Activated T-cell treated with anti-CD3 and anti-CD28 coated beads, Interleukin-2, amount 50 U/mL, for 72 hours (primary cell): ENCODE data around the gene XXYLT1. TPM values are rescaled to one million over a fixed set of nuclear protein-coding genes. Genes with fewer than 3 reads are reported as not detected.

ENCODE experiments used
- ATAC-seq, 2 donors: fragments of 150-1000 bp; cut with Tn5 transposase; replicated peaks in 1 of 2; 2 replicates each; pipeline ENCODE4 v1.10.0; 2021; ENCODE audit warnings: moderate library complexity in 2 of 2, mild to moderate bottlenecking in 1 of 2
- DNase-seq, 2 donors: peaks; one replicate each; pipeline ENCODE4 v3.0.0; 2021 to 2022; ENCODE audit warnings: mixed read lengths in 1 of 2
- H3K27ac Mint-ChIP-seq: one replicate; pipeline ENCODE4 v1.8.0; 2022; ENCODE audit warnings: mild to moderate bottlenecking, moderate library complexity, mixed read lengths
- H3K27me3 Mint-ChIP-seq: one replicate; pipeline ENCODE4 v1.8.0; 2022; ENCODE audit warnings: low read depth, mixed read lengths
- H3K36me3 Mint-ChIP-seq, 2 donors: one replicate each; pipeline ENCODE4 v1.8.0; 2022; ENCODE audit warnings: mixed read lengths in 2 of 2, mild to moderate bottlenecking in 1 of 2; ENCODE audit not compliant: insufficient read depth in 2 of 2
- H3K4me1 Mint-ChIP-seq: one replicate; pipeline ENCODE4 v1.8.0; 2022; ENCODE audit warnings: low read depth, mixed read lengths
- H3K4me3 Mint-ChIP-seq, 2 donors: one replicate each; pipeline ENCODE4 v1.8.0; 2022; ENCODE audit warnings: mild to moderate bottlenecking in 2 of 2, mixed read lengths in 2 of 2, moderate library complexity in 2 of 2
- H3K9me3 Mint-ChIP-seq, 2 donors: one replicate each; pipeline ENCODE4 v1.8.0; 2022; ENCODE audit warnings: mixed read lengths in 2 of 2
- total RNA-seq, 2 donors: library from RNA; stranded (reverse); gene quantifications; one replicate each; pipeline ENCODE4 v1.2.3, GENCODE V29; 2022

Gene XXYLT1
- total RNA-seq, 2 donors from 2014 or later = 6.2 to 6.6 TPM

DNA sequence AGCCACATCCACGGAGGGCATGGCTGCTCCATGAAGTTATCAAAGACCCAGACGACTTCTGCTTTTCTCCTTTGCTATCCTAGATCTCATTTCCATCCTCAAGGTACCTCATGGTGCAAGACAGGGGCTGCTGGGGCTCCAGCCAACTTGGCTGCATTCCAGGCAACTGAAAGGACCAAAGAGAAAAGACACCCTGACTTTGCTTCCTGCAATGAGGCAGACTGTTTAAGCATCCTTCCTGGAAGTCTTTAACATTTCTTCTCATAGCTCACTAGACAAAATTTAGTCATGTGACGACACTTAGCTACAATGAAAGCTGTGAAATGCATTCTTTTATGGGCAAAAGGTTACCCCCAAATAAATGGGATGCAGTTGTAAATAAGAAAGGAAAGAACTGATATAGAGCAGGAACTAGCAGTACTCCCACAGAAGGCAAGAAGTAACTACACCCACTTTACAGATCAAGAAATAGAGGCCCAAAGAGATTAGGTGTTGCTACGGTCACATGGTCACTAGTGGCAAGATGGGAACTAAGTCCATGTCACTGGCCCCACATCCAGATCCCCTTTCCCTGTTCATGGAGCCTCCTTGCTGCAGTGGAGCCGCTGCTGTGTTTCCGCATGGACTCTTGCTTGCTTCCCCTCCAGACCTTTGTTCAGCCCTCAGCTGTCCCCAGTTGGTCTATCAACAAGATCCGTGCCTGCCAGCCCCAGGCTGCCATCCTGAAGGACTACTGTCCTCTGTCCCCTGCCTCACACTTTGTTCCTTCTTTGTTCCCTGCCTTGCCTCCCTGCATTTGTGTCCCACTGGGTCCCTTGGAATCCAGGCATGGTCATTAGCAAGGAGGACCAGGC is 107.0 kb downstream of the XXYLT1 start:
- H3K4me1 Mint-ChIP-seq = peaks cover 43% of the 10 kb centered on the region
- no peak overlapping the region for H3K4me3 Mint-ChIP-seq
- no peaks in the 10 kb centered on the region for H3K9me3 Mint-ChIP-seq
- DNase-seq (no peak), ATAC-seq (no peak)
- no peaks in the 10 kb centered on the region for H3K27me3 Mint-ChIP-seq
- no peaks in the 10 kb centered on the region for H3K36me3 Mint-ChIP-seq
- H3K27ac Mint-ChIP-seq = no peak overlapping the region

GRCh38 chr3:195162816-195163215 is 108.1 kb downstream of the XXYLT1 start:
- Mint-ChIP-seq H3K9me3 (no peaks in the 10 kb centered on the region), H3K27me3 (no peaks in the 10 kb centered on the region), H3K4me1 (peaks cover 43% of the 10 kb centered on the region), H3K4me3 (no peak overlapping the region), H3K27ac (no peak overlapping the region), H3K36me3 (no peaks in the 10 kb centered on the region)
- ATAC-seq (no peak), DNase-seq (no peak)

GRCh38 chr3:195162033-195162669 is 108.8 kb downstream of the XXYLT1 start:
- Mint-ChIP-seq H3K4me1 (peaks cover 43% of the 10 kb centered on the region), H3K9me3 (no peaks in the 10 kb centered on the region), H3K27me3 (no peaks in the 10 kb centered on the region), H3K4me3 (peak overlapping the region in 1 of 2 donors; percentile 21), H3K36me3 (no peaks in the 10 kb centered on the region), H3K27ac (peak overlapping the region; percentile 48)
- DNase-seq (peak in 1 of 2 donors; percentile 26), ATAC-seq (peak; percentile 43 to 54)

DNA sequence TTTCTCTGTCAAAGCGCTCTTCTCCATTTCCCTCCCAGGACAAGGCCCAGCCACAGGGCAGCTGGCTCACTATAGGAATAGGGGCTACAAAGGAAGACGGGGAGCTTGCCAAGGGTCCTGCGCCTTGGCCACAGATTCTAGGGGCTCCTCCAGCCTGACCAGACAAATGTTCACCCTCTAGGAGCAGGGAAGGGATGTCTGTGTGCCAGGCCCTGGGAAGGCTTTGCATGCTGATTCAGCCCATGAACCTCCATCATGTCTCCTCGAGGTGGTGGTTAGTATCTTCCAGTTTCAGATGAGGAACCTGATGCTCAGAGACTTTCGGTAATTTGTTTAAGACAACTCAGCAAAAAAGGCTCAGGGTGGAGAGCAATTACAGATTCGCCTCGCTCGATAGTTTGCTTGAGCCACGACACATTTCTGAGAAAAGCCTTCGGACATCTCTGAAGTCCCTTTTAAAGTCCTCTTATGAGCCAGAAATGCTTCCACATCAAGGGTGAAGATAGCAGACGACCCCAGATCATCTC is 110.0 kb downstream of the XXYLT1 start:
- ATAC-seq (no peak), DNase-seq (no peak)
- Mint-ChIP-seq H3K9me3 (no peaks in the 10 kb centered on the region), H3K4me3 (no peak overlapping the region), H3K27me3 (no peaks in the 10 kb centered on the region), H3K36me3 (no peaks in the 10 kb centered on the region), H3K27ac (no peak overlapping the region), H3K4me1 (peaks cover 41% of the 10 kb centered on the region)

- no peak overlapping the region for H3K27ac Mint-ChIP-seq
Measured at GRCh38 chr3:195160257-195160898, 110.6 kb downstream of the XXYLT1 start.

DNA sequence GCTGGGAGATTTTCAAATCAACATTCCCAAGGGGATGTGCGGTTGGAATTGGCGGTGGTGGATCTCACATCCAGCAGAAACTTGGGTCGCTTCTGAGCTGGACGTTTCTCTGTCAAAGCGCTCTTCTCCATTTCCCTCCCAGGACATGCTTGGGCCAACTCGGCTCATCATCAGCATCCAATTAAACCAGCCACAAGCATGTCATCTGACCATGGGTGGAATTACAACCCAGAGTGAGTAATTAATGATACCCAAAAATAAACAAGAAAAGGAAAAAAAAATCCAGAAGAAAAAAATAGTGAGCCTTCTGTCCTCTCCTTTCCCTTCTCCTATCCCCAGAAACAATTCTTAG is 111.2 kb downstream of the XXYLT1 start:
- no peaks in the 10 kb centered on the region for H3K27me3 Mint-ChIP-seq
- peaks cover 33% of the 10 kb centered on the region for H3K4me1 Mint-ChIP-seq
- H3K9me3 Mint-ChIP-seq = no peaks in the 10 kb centered on the region
- no peak overlapping the region for H3K27ac Mint-ChIP-seq
- ATAC-seq (no peak), DNase-seq (no peak)
- no peaks in the 10 kb centered on the region for H3K36me3 Mint-ChIP-seq
- no peak overlapping the region for H3K4me3 Mint-ChIP-seq

More at GRCh38 chr3:195160257-195160898, 110.6 kb downstream of the XXYLT1 start:
- Mint-ChIP-seq H3K36me3 (no peaks in the 10 kb centered on the region), H3K9me3 (no peaks in the 10 kb centered on the region), H3K27me3 (no peaks in the 10 kb centered on the region), H3K4me3 (no peak overlapping the region), H3K4me1 (peaks cover 35% of the 10 kb centered on the region)
- ATAC-seq (no peak), DNase-seq (no peak)

- Mint-ChIP-seq H3K4me1 (peaks cover 33% of the 10 kb centered on the region), H3K27ac (no peak overlapping the region), H3K9me3 (no peaks in the 10 kb centered on the region), H3K4me3 (no peak overlapping the region), H3K27me3 (no peaks in the 10 kb centered on the region), H3K36me3 (no peaks in the 10 kb centered on the region)
- ATAC-seq (no peak), DNase-seq (no peak)
Measured at GRCh38 chr3:195159117-195159813, 111.7 kb downstream of the XXYLT1 start.

- no peak overlapping the region for H3K27ac Mint-ChIP-seq
- H3K36me3 Mint-ChIP-seq = no peaks in the 10 kb centered on the region
- H3K4me1 Mint-ChIP-seq = peaks cover 17% of the 10 kb centered on the region
- H3K27me3 Mint-ChIP-seq = no peaks in the 10 kb centered on the region
- DNase-seq (no peak), ATAC-seq (no peak)
- H3K9me3 Mint-ChIP-seq = no peaks in the 10 kb centered on the region
- no peak overlapping the region for H3K4me3 Mint-ChIP-seq
Measured at GRCh38 chr3:195156286-195156890, 114.6 kb downstream of the XXYLT1 start.

DNA sequence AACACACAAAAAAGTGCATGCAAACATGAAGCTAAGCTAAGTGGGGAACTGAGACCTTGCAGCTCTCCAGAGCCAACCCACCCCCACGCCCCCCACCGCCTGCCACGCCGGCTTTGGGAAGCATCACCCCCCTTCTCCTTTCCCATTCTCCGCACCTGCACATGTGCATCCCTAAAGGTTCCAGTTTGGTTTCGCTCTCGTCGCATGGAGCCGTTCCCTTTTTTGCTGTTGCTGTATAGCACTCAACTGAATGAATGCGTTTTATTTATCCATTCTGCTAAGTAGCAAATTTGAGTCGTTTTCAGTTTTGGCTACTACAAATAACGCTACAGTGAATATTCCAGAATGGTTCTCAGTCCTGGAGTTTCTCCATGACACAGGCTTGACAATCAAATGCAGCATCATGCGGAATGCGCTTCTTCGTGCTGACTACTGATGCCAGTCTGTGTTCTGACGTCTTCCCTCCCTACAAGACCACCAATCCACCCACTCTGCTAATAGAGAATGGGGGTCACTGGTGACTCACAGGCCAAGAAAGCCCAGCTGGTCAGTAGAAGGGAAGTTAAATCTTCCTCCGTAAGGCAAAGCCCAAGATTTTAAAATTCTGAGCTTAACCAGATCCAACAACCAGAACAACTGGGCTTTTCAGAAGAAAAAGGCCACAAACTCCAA is 115.3 kb downstream of the XXYLT1 start:
- no peak overlapping the region for H3K27ac Mint-ChIP-seq
- ATAC-seq = no peak
- no peaks in the 10 kb centered on the region for H3K27me3 Mint-ChIP-seq
- H3K36me3 Mint-ChIP-seq = no peaks in the 10 kb centered on the region
- DNase-seq = no peak
- H3K4me3 Mint-ChIP-seq = no peak overlapping the region
- peaks cover 23% of the 10 kb centered on the region for H3K4me1 Mint-ChIP-seq
- no peaks in the 10 kb centered on the region for H3K9me3 Mint-ChIP-seq

DNA sequence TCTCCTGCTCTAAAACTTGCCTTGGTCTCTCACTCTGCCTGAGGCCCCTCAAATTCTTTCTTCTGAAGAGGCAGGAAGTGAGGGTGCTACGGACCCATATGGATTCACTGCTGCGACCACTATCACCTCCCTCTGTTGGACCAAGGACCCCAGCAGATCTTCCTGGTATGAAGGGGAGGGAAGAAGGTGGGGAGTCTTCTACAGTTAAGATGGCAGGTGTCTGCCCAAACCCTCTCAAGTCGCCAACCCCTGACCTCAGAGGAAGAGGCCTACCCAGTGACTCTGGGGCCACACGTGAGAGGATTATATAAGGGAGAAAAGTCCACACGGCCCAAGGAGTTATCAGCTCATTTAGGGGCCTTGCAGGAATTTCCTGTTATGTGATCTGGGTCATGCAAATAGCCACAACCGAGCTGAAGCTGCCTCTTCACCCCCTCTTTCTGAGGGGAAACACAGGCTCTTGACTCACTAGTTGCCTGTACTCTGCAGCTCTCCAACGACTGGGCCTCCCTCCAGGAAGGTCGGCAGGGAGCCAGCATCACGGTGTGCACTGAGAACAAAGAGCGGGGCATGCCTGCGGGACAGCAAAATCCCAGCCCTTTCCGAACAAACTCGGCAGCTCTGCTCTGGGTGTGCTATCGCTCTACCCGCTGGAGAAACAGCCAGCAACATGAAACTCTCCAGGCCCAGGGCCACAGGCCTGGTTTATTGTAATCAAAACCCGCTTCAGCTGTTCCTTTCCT is 116.0 kb downstream of the XXYLT1 start:
- Mint-ChIP-seq H3K4me3 (no peak overlapping the region), H3K9me3 (no peaks in the 10 kb centered on the region), H3K27me3 (peaks cover 4% of the 10 kb centered on the region), H3K36me3 (no peaks in the 10 kb centered on the region), H3K27ac (no peak overlapping the region), H3K4me1 (peaks cover 30% of the 10 kb centered on the region)
- DNase-seq (no peak), ATAC-seq (peak; percentile 20 to 26)

- no peak for DNase-seq
- Mint-ChIP-seq H3K36me3 (no peaks in the 10 kb centered on the region), H3K27me3 (peaks cover 11% of the 10 kb centered on the region), H3K4me1 (peaks cover 37% of the 10 kb centered on the region), H3K4me3 (peak overlapping the region in 1 of 2 donors; percentile 22), H3K27ac (no peak overlapping the region), H3K9me3 (no peaks in the 10 kb centered on the region)
- no peak for ATAC-seq
Measured at GRCh38 chr3:195154111-195154791, 116.7 kb downstream of the XXYLT1 start.
